ENCODE data around the gene FOXA3.
A peak's percentile ranks its signal among the peaks of the same experiment; 100 is the strongest.

FOXA3 gene

GRCh38 chr19:45900738-45901431 is 36.8 kb downstream of the FOXA3 start:
- Histone ChIP-seq H3K9me3 (no peaks in the 10 kb centered on the region), H3K27me3 (no peaks in the 10 kb centered on the region), H3K4me3 (ENCODE audit: low read depth, low read length) (peak overlapping the region; percentile 39), H3K36me3 (peaks cover 17% of the 10 kb centered on the region), H3K4me1 (no peaks in the 10 kb centered on the region)
- TF ChIP-seq CTCF (IDR thresholded peaks at IDR 0.05; ENCODE audit: low read depth, low read length), result no peak
- no peak for DNase-seq

- Histone ChIP-seq H3K4me3 (ENCODE audit: low read depth, low read length) (peak overlapping the region; percentile 85), H3K4me1 (no peaks in the 10 kb centered on the region), H3K36me3 (peaks cover 17% of the 10 kb centered on the region), H3K27me3 (no peaks in the 10 kb centered on the region), H3K9me3 (no peaks in the 10 kb centered on the region)
- TF ChIP-seq CTCF (IDR thresholded peaks at IDR 0.05; ENCODE audit: low read depth, low read length), result no peak
- DNase-seq, result peak; percentile 54
These were observed 37.3 kb downstream of the FOXA3 start for GRCh38 chr19:45901432-45901911.

- Histone ChIP-seq H3K4me1 (no peaks in the 10 kb centered on the region), H3K27me3 (no peaks in the 10 kb centered on the region), H3K4me3 (ENCODE audit: low read depth, low read length) (peak within 1 kb of the TSS; percentile 85), H3K9me3 (no peaks in the 10 kb centered on the region), H3K36me3 (peaks cover 17% of the 10 kb centered on the region)
- no peak for TF ChIP-seq CTCF (IDR thresholded peaks at IDR 0.05; ENCODE audit: low read depth, low read length)
- no peak for DNase-seq
These were observed 38.0 kb downstream of the FOXA3 start, which contains the start of gene MYPOP for GRCh38 chr19:45901912-45902650. Gene MYPOP (minus strand): TSS chr19:45902613. CDS start chr19:45901773, 840 bp downstream.

GRCh38 chr19:45902651-45903625 is 38.8 kb downstream of the FOXA3 start:
- peak overlapping the region; percentile 85 for H3K4me3 ChIP-seq (ENCODE audit: low read depth, low read length)
- H3K27me3 ChIP-seq, result no peaks in the 10 kb centered on the region
- TF ChIP-seq CTCF (IDR thresholded peaks at IDR 0.05; ENCODE audit: low read depth, low read length), result no peak
- H3K36me3 ChIP-seq, result peaks cover 17% of the 10 kb centered on the region
- H3K9me3 ChIP-seq, result no peaks in the 10 kb centered on the region
- no peaks in the 10 kb centered on the region for H3K4me1 ChIP-seq
- DNase-seq, result peak; percentile 99

- Histone ChIP-seq H3K9me3 (no peaks in the 10 kb centered on the region), H3K4me1 (no peaks in the 10 kb centered on the region), H3K27me3 (no peaks in the 10 kb centered on the region), H3K36me3 (peaks cover 1% of the 10 kb centered on the region), H3K4me3 (ENCODE audit: low read depth, low read length) (no peak overlapping the region)
- TF ChIP-seq CTCF (IDR thresholded peaks at IDR 0.05; ENCODE audit: low read depth, low read length), result no peak
- no peak for DNase-seq
These were observed 40.9 kb downstream of the FOXA3 start for GRCh38 chr19:45905011-45905410.
